Chondrocyte (in vitro differentiated cells): Measurements from ENCODE around the gene WWOX. TPM values are rescaled to one million over a fixed set of nuclear protein-coding genes. Genes with fewer than 3 reads are reported as not detected.
A peak's percentile ranks its signal among the peaks of the same experiment; 100 is the strongest.

Experiments
- DNase-seq: peaks from one replicate; pipeline ENCODE4 v3.0.0; 2021; ENCODE audit warnings: mixed read lengths, low spot score
- H3K27ac Mint-ChIP-seq: one replicate; pipeline ENCODE4 v1.8.0; 2021; ENCODE audit warnings: mild to moderate bottlenecking, moderate library complexity, mixed read lengths; ENCODE audit not compliant: unreplicated experiment
- H3K27me3 Mint-ChIP-seq: 2 replicates; pipeline ENCODE4 v1.8.0; 2021; ENCODE audit warnings: low read depth, mixed read lengths
- H3K36me3 Mint-ChIP-seq: 2 replicates; pipeline ENCODE4 v1.8.0; 2021; ENCODE audit warnings: low read depth, mixed read lengths
- H3K4me1 Mint-ChIP-seq: 2 replicates; pipeline ENCODE4 v1.8.0; 2021; ENCODE audit warnings: low read depth, mild to moderate bottlenecking, mixed read lengths
- H3K4me3 Mint-ChIP-seq: one replicate; pipeline ENCODE4 v1.8.0; 2021; ENCODE audit warnings: mild to moderate bottlenecking, moderate library complexity, mixed read lengths; ENCODE audit not compliant: unreplicated experiment
- H3K9me3 Mint-ChIP-seq: 2 replicates; pipeline ENCODE4 v1.8.0; 2021; ENCODE audit warnings: low read depth, mixed read lengths
- total RNA-seq: library from RNA; stranded (reverse); gene quantifications from 3 replicates; pipeline ENCODE4 v1.2.1, GENCODE V29; 2021
- TF ChIP-seq, protein P1 (sequence below): fragments of 200-600 bp; sonication (generic); IDR thresholded peaks from 2 replicates; pipeline ENCODE4 v1.5.0; 2021; ENCODE audit warnings: antibody characterized with exemption, mild to moderate bottlenecking, moderate library complexity

Gene WWOX
- total RNA-seq, 1 donor from 2014 or later, result 12.1 TPM

DNA sequence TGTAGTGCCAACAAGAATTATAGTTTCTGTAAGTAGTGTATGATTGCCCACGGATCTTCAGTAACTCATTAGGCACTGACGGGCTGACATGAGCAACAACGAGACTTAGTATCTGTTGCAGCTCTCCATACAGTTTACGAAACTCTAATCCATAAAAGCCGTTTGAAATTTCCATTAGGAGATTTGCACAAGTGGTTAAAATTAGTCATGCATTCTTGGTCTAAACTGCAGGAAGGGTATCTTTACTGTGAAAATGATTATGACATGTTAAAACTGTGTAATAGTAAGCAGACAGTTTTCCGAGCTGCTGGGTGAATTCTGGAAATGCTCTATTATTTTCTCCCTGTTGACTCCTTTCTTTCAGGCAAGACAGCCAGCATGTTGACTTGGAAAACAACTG lies 605.0 kb downstream of the WWOX start:
- no peak overlapping the region for H3K27ac Mint-ChIP-seq
- no peak for DNase-seq
- TF ChIP-seq, protein P1, sequence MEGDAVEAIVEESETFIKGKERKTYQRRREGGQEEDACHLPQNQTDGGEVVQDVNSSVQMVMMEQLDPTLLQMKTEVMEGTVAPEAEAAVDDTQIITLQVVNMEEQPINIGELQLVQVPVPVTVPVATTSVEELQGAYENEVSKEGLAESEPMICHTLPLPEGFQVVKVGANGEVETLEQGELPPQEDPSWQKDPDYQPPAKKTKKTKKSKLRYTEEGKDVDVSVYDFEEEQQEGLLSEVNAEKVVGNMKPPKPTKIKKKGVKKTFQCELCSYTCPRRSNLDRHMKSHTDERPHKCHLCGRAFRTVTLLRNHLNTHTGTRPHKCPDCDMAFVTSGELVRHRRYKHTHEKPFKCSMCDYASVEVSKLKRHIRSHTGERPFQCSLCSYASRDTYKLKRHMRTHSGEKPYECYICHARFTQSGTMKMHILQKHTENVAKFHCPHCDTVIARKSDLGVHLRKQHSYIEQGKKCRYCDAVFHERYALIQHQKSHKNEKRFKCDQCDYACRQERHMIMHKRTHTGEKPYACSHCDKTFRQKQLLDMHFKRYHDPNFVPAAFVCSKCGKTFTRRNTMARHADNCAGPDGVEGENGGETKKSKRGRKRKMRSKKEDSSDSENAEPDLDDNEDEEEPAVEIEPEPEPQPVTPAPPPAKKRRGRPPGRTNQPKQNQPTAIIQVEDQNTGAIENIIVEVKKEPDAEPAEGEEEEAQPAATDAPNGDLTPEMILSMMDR, result no peak
- H3K9me3 Mint-ChIP-seq, result peaks cover 3% of the 10 kb centered on the region
- no peaks in the 10 kb centered on the region for H3K36me3 Mint-ChIP-seq
- H3K27me3 Mint-ChIP-seq, result no peaks in the 10 kb centered on the region
- H3K4me1 Mint-ChIP-seq, result peaks cover 5% of the 10 kb centered on the region
- no peak overlapping the region for H3K4me3 Mint-ChIP-seq

GRCh38 chr16:78705694-78706093 lies 606.2 kb downstream of the WWOX start:
- DNase-seq, result no peak
- H3K27me3 Mint-ChIP-seq, result no peaks in the 10 kb centered on the region
- TF ChIP-seq, protein P1, result peak; percentile 70
- H3K9me3 Mint-ChIP-seq, result peaks cover 3% of the 10 kb centered on the region
- no peaks in the 10 kb centered on the region for H3K36me3 Mint-ChIP-seq
- H3K27ac Mint-ChIP-seq, result no peak overlapping the region
- H3K4me1 Mint-ChIP-seq, result peaks cover 5% of the 10 kb centered on the region
- H3K4me3 Mint-ChIP-seq, result no peak overlapping the region

GRCh38 chr16:78706637-78707036 lies 607.2 kb downstream of the WWOX start:
- TF ChIP-seq, protein P1, result no peak
- H3K27me3 Mint-ChIP-seq, result no peaks in the 10 kb centered on the region
- H3K27ac Mint-ChIP-seq, result no peak overlapping the region
- no peaks in the 10 kb centered on the region for H3K36me3 Mint-ChIP-seq
- H3K9me3 Mint-ChIP-seq, result peaks cover 3% of the 10 kb centered on the region
- peaks cover 5% of the 10 kb centered on the region for H3K4me1 Mint-ChIP-seq
- no peak overlapping the region for H3K4me3 Mint-ChIP-seq
- DNase-seq, result no peak

DNA sequence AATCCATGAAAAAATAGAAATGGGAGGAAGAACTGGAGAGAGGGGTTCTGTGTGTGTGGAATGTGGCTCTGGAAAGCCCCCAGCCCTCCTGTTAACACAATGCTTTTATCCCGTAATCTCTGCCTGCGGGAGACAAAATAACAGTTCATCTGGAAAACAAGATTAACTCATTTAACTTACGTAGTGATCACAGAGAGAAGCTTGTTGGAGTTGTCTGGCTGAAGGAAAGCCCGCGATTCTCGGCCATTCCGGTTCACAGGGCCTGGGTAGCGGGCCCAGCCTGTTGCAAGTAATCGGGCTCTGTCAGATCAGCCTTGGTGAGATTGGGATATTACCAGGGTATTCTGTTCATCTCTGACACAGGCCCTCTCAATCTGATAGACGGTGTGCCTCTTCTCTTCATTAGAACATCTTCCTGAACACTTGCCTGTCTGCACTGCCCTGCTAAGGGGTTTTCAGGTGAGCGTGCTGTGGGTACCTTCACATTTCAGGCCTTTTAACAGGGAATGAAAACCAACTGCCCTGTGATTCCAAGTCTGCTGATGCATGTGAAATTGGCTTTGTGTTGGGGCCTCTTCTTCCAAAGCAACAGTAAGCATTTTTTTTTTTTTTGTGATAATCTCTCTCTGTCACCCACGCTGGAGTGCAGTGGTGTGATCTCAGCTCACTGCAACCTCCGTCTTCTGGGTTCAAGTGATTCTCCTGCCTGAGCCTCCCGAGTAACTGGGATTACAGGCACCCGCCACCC lies 609.9 kb downstream of the WWOX start:
- TF ChIP-seq, protein P1, result no peak
- H3K4me3 Mint-ChIP-seq, result no peak overlapping the region
- no peaks in the 10 kb centered on the region for H3K27me3 Mint-ChIP-seq
- H3K4me1 Mint-ChIP-seq, result peaks cover 3% of the 10 kb centered on the region
- H3K36me3 Mint-ChIP-seq, result no peaks in the 10 kb centered on the region
- no peak overlapping the region for H3K27ac Mint-ChIP-seq
- H3K9me3 Mint-ChIP-seq, result peaks cover 3% of the 10 kb centered on the region
- DNase-seq, result no peak

GRCh38 chr16:78715106-78715505 lies 615.7 kb downstream of the WWOX start:
- Mint-ChIP-seq H3K36me3 (no peaks in the 10 kb centered on the region), H3K4me3 (no peak overlapping the region), H3K27me3 (no peaks in the 10 kb centered on the region), H3K27ac (no peak overlapping the region), H3K9me3 (no peaks in the 10 kb centered on the region), H3K4me1 (no peaks in the 10 kb centered on the region)
- no peak for DNase-seq
- TF ChIP-seq, protein P1, result no peak
